GM12875 (cell line): ENCODE results near the gene TBC1D22A.

Experiments used
- H3K4me3 ChIP-seq: one replicate; pipeline ENCODE4 v1.5.1; 2011; ENCODE audit warnings: low read depth, low read length, control low read depth
- CTCF ChIP-seq: IDR thresholded peaks from 2 replicates; pipeline ENCODE4 v1.5.1; 2011; ENCODE audit warnings: low read depth, mild to moderate bottlenecking, control low read depth, inconsistent platforms, low read length, moderate library complexity, borderline replicate concordance; ENCODE audit not compliant: insufficient read depth

The TBC1D22A gene

GRCh38 chr22:47155912-47156311 lies 393.5 kb downstream of the TBC1D22A start:
- no peak for TF ChIP-seq CTCF
- H3K4me3 ChIP-seq: no peak overlapping the region

- no peak for TF ChIP-seq CTCF
- no peak overlapping the region for H3K4me3 ChIP-seq
Measured at GRCh38 chr22:47156352-47157092, 394.1 kb downstream of the TBC1D22A start.

GRCh38 chr22:47157093-47157420 lies 394.6 kb downstream of the TBC1D22A start:
- TF ChIP-seq CTCF: no peak
- no peak overlapping the region for H3K4me3 ChIP-seq

- no peak overlapping the region for H3K4me3 ChIP-seq
- no peak for TF ChIP-seq CTCF
Measured at GRCh38 chr22:47157486-47158270, 395.2 kb downstream of the TBC1D22A start.

- no peak for TF ChIP-seq CTCF
- H3K4me3 ChIP-seq: no peak overlapping the region
Measured at GRCh38 chr22:47158457-47158856, 396.0 kb downstream of the TBC1D22A start.

GRCh38 chr22:47159592-47159991 lies 397.1 kb downstream of the TBC1D22A start:
- H3K4me3 ChIP-seq: no peak overlapping the region
- TF ChIP-seq CTCF: no peak

GRCh38 chr22:47160141-47160541 lies 397.7 kb downstream of the TBC1D22A start:
- no peak overlapping the region for H3K4me3 ChIP-seq
- TF ChIP-seq CTCF: no peak
